PC-3 (cell line): ENCODE data around the gene FOXL1.

Experiments used
- EZH2 ChIP-seq: fragments of 300-600 bp; sonication (generic); IDR thresholded peaks from one replicate; pipeline ENCODE4 v1.6.1; 2017; ENCODE audit warnings: antibody characterized with exemption, mild to moderate bottlenecking, low read length; ENCODE audit not compliant: unreplicated experiment
- TF ChIP-seq, protein P1 (sequence below): fragments of 300-600 bp; sonication (generic); conservative IDR thresholded peaks from 2 replicates; pipeline ENCODE4 v1.5.1; 2017; ENCODE audit warnings: antibody characterized with exemption, low read depth, mild to moderate bottlenecking, low read length

- TF ChIP-seq, protein P1, sequence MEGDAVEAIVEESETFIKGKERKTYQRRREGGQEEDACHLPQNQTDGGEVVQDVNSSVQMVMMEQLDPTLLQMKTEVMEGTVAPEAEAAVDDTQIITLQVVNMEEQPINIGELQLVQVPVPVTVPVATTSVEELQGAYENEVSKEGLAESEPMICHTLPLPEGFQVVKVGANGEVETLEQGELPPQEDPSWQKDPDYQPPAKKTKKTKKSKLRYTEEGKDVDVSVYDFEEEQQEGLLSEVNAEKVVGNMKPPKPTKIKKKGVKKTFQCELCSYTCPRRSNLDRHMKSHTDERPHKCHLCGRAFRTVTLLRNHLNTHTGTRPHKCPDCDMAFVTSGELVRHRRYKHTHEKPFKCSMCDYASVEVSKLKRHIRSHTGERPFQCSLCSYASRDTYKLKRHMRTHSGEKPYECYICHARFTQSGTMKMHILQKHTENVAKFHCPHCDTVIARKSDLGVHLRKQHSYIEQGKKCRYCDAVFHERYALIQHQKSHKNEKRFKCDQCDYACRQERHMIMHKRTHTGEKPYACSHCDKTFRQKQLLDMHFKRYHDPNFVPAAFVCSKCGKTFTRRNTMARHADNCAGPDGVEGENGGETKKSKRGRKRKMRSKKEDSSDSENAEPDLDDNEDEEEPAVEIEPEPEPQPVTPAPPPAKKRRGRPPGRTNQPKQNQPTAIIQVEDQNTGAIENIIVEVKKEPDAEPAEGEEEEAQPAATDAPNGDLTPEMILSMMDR, result no peak
- TF ChIP-seq EZH2, result no peak
These were observed 41.0 kb downstream of the FOXL1 start for GRCh38 chr16:86619239-86619794.
